K562 (cell line): ENCODE results near the gene NDUFC2. TPM values are rescaled to one million over a fixed set of nuclear protein-coding genes. Genes with fewer than 3 reads are reported as not detected.

Experiments used
- C11orf30 ChIP-seq: fragments of 450-650 bp; IDR thresholded peaks from 2 replicates; pipeline ENCODE4 v1.6.1; 2016; ENCODE audit warnings: low read depth, mild to moderate bottlenecking
- CEBPG ChIP-seq, 3 experiments: fragments of 200-800 bp in 1 of 3; sonication (Bioruptor generic) in 1 of 3; sonication (generic) in 1 of 3; formaldehyde crosslinking in 1 of 3; IDR thresholded peaks in 2 of 3; conservative IDR thresholded peaks in 1 of 3; 2 replicates each; pipeline versions ENCODE4 v1.6.1 to v1.8.0; 2016 to 2022; ENCODE audit warnings: missing compliant biosample characterization in 2 of 3, missing genetic modification characterization in 2 of 3, mild to moderate bottlenecking in 1 of 3, missing genetic modification reagents in 1 of 3
- DIDO1 ChIP-seq: fragments of 450-650 bp; IDR thresholded peaks from 2 replicates; pipeline ENCODE4 v1.6.1; 2016; ENCODE audit warnings: low read depth, missing biosample characterization, missing genetic modification characterization
- ID3 ChIP-seq, 2 experiments: fragments of 250-450 bp in 1 of 2; fragments of 450-650 bp in 1 of 2; sonication (Bioruptor Pico) in 1 of 2; IDR thresholded peaks; 2 replicates each; pipeline versions ENCODE4 v1.6.1 to v1.8.0; 2016 to 2021; ENCODE audit warnings: mild to moderate bottlenecking in 2 of 2, moderate library complexity in 2 of 2, missing compliant biosample characterization in 1 of 2, missing genetic modification characterization in 1 of 2
- MITF ChIP-seq: IDR thresholded peaks from 2 replicates; pipeline ENCODE4 v1.6.1; 2014; ENCODE audit warnings: antibody characterized with exemption
- PHTF2 ChIP-seq: fragments of 250-450 bp; sonication (Bioruptor Pico); IDR thresholded peaks from 2 replicates; pipeline ENCODE4 v1.5.0; 2021; ENCODE audit warnings: mild to moderate bottlenecking
- PRMT5 ChIP-seq: sonication (generic); formaldehyde crosslinking; IDR thresholded peaks from 2 replicates; pipeline ENCODE4 v1.5.0; 2020; ENCODE audit warnings: missing genetic modification reagents
- RAD21 ChIP-seq, 2 experiments: fragments of 250-450 bp in 1 of 2; fragments of 450-650 bp in 1 of 2; sonication (Bioruptor Pico) in 1 of 2; formaldehyde crosslinking in 1 of 2; IDR thresholded peaks in 1 of 2; conservative IDR thresholded peaks in 1 of 2; 2 replicates each; pipeline versions ENCODE4 v1.4.0 to v1.8.0; 2020 to 2022; ENCODE audit warnings: mild to moderate bottlenecking in 2 of 2, moderate library complexity in 1 of 2
- RREB1 ChIP-seq: fragments of 250-450 bp; sonication (Bioruptor Pico); IDR thresholded peaks from 2 replicates; pipeline ENCODE4 v1.4.0; 2020
- SAP30 ChIP-seq: fragments of 200-600 bp; sonication (generic); IDR thresholded peaks from 2 replicates; pipeline ENCODE4 v1.6.1; 2012; ENCODE audit warnings: borderline replicate concordance, low read depth, mild to moderate bottlenecking, moderate library complexity, low read length, control low read depth, inconsistent platforms; ENCODE audit not compliant: insufficient read depth, poor library complexity, severe bottlenecking
- SIX5 ChIP-seq, 2 experiments: IDR thresholded peaks; 2 replicates each; pipeline ENCODE4 v1.6.1; 2011; ENCODE audit warnings: low read length in 2 of 2, borderline replicate concordance in 1 of 2, low read depth in 1 of 2, mild to moderate bottlenecking in 1 of 2, moderate library complexity in 1 of 2; ENCODE audit not compliant: insufficient read depth in 1 of 2
- ZBTB34 ChIP-seq: fragments of 250-450 bp; sonication (Bioruptor Pico); IDR thresholded peaks from 2 replicates; pipeline ENCODE4 v1.8.0; 2021; ENCODE audit warnings: mild to moderate bottlenecking, moderate library complexity
- ZFPM2 ChIP-seq: fragments of 250-450 bp; sonication (Bioruptor Pico); IDR thresholded peaks from 2 replicates; pipeline ENCODE4 v1.5.1; 2022; ENCODE audit warnings: mild to moderate bottlenecking
- ZNF311 ChIP-seq: fragments of 250-450 bp; sonication (Bioruptor Pico); IDR thresholded peaks from 2 replicates; pipeline ENCODE4 v1.4.0; 2020; ENCODE audit warnings: mild to moderate bottlenecking, moderate library complexity
- polyA plus RNA-seq, 8 experiments: library from polyadenylated mRNA; depleted of rRNA in 4 of 8; stranded (reverse) in 5 of 8; unstranded in 3 of 8; fragments of >200 nt; fragmentation: Nextera tagmentation in 2 of 8; fragmentation: Illumina TruSeq in 1 of 8; extraction: Ambion mirVana in 2 of 8; extraction: Trizol in 1 of 8; gene quantifications; 2 replicates each; pipeline versions ENCODE4 v1.2.1 to v1.2.3, GENCODE V29; 2011 to 2014; ENCODE audit warnings: inconsistent platforms in 1 of 8, missing spikeins in 1 of 8
- total RNA-seq, 7 experiments: library from RNA; depleted of rRNA in 6 of 7; stranded (reverse); fragments of >200 nt in 6 of 7; fragmentation: Illumina TruSeq in 2 of 7; extraction: Trizol in 2 of 7; gene quantifications; 2 replicates each; pipeline versions ENCODE4 v1.2.1 to v1.2.3, GENCODE V29; 2011 to 2021; ENCODE audit warnings: low replicate concordance in 1 of 7

NDUFC2 gene
- total and polyA plus RNA-seq, 9 of the 15 experiments (the other 6 are each of a cell fraction or from before 2014, with no cell fraction given): 168 to 1,119 (median 442) TPM

GRCh38 chr11:78050964-78051831 lies 28.5 kb downstream of the NDUFC2 start (continued):
- TF ChIP-seq ZBTB34 (CRISPR knock-in tag) (no peak), CEBPG (CRISPR knock-in tag; IDR thresholded peaks at IDR 0.05) (peak; percentile 89), CEBPG (tag; conservative IDR thresholded peaks at IDR 0.05 in 1 of 2, IDR thresholded peaks at IDR 0.05 in 1 of 2) (peak; percentile 72 to 91; a peak in 3 of 4 replicates), RREB1 (CRISPR knock-in tag) (peak; percentile 78; the same call in 1 of the 2 replicates), C11orf30 (no peak; the same call in 1 of the 2 replicates), PHTF2 (CRISPR knock-in tag) (no peak), ZNF311 (CRISPR knock-in tag) (peak; percentile 89), MITF (no peak), RAD21 (CRISPR knock-in tag; conservative IDR thresholded peaks at IDR 0.05 in 1 of 2, IDR thresholded peaks at IDR 0.05 in 1 of 2) (no peak), PRMT5 (CRISPR knock-in tag) (no peak), SIX5 (IDR thresholded peaks at IDR 0.05; ENCODE audit: borderline replicate concordance in 1 of 2, insufficient read depth in 1 of 2, low read depth in 1 of 2, low read length in 2 of 2) (no peak), ZFPM2 (no peak), SAP30 (no peak), DIDO1 (tag) (no peak), ID3 (CRISPR knock-in tag; IDR thresholded peaks at IDR 0.05) (no peak), ID3 (tag; IDR thresholded peaks at IDR 0.05) (no peak)
